Measurements from ENCODE around the gene POLR2E. TPM values are rescaled to one million over a fixed set of nuclear protein-coding genes. Genes with fewer than 3 reads are reported as not detected.

POLR2E gene
- total RNA-seq, 1 experiment from 2014 or later: 279 TPM

- Histone ChIP-seq H3K27me3 (ENCODE audit: control insufficient read depth, insufficient read depth, low read length) (no peaks in the 10 kb centered on the region), H3K4me3 (ENCODE audit: low read depth in 2 of 2, low read length in 2 of 2) (peak overlapping the region; percentile 83 to 87), H3K9me3 (ENCODE audit: control insufficient read depth, insufficient read depth, low read depth, low read length) (no peaks in the 10 kb centered on the region), H3K27ac (ENCODE audit: low read length) (peak overlapping the region; percentile 87), H3K36me3 (ENCODE audit: control insufficient read depth, insufficient read depth, low read length) (no peaks in the 10 kb centered on the region; the same call in none of the 2 replicates), H3K4me1 (ENCODE audit: control insufficient read depth, insufficient read depth, low read length) (peaks cover 22% of the 10 kb centered on the region)
- TF ChIP-seq SIN3A (IDR thresholded peaks at IDR 0.05; ENCODE audit: borderline replicate concordance, insufficient read depth, low read depth, low read length): no peak; the same call in 1 of the 2 replicates
- no peak for TF ChIP-seq POLR2AphosphoS5 (IDR thresholded peaks at IDR 0.05; ENCODE audit: low read depth, low read length)
- TF ChIP-seq REST (IDR thresholded peaks at IDR 0.05; ENCODE audit: insufficient read depth in 1 of 2, low read depth in 2 of 2, low read length in 1 of 2): no peak
- TF ChIP-seq TCF7L2 (IDR thresholded peaks at IDR 0.05; ENCODE audit: low read depth, low read length): no peak
- TF ChIP-seq CTCF (IDR thresholded peaks at IDR 0.05): no peak
- intact Hi-C loops (cut with micrococcal nuclease; ENCODE audit: unreplicated experiment): no loop called here
- no peak for DNase-seq (ENCODE audit: low read depth, low spot score)
- in situ Hi-C loops (cut with HindIII; ENCODE audit: low pct_unique_long_range_greater_than_20kb, low sequenced_read_pairs): no loop called here
- no TSS peak for BruUV-seq (replicated peaks)
- ChIA-PET CTCF (interaction anchor here (0.6 kb wide), 1 partner anchor 564 kb away, joined by 6 read pairs; no protein-coding TSS in a partner anchor), POLR2A (interaction anchor here (0.9 kb wide), 1 partner anchor 9 kb away, joined by 3 read pairs; no protein-coding TSS in a partner anchor)
- ATAC-seq: no peak; the same call in 1 of the 2 replicates
These were observed 1.2 kb downstream of the POLR2E start for GRCh38 chr19:1093811-1094553.

DNA sequence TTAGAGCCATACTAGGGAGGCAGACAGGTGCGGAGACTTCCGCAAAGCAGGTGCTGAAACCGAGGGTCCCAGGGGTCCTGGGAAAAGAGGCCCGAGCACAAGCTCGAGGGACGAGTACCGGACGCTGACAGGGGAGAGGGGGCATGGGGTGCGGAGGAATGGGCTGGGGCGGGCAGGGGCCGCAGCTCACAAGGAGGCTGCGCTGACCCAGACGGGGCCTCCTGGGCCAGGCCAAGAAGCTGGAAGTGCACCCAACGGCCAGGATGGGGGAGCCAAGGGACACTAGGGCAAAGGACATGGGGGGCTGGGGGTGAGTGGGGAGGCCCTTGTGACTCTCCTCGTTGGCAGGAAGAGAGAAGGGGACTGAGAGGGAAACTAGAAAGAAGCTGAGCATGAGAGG lies 1.8 kb downstream of the POLR2E start:
- ATAC-seq (no peak), DNase-seq (ENCODE audit: low read depth, low spot score) (no peak)
- H3K4me3 ChIP-seq (ENCODE audit: low read depth in 2 of 2, low read length in 2 of 2): peak overlapping the region; percentile 83 to 87
- intact Hi-C loops (cut with micrococcal nuclease; ENCODE audit: unreplicated experiment) (no loop called here), in situ Hi-C loops (cut with HindIII; ENCODE audit: low pct_unique_long_range_greater_than_20kb, low sequenced_read_pairs) (no loop called here)
- no peak for TF ChIP-seq TCF7L2 (IDR thresholded peaks at IDR 0.05; ENCODE audit: low read depth, low read length)
- TF ChIP-seq SIN3A (IDR thresholded peaks at IDR 0.05; ENCODE audit: borderline replicate concordance, insufficient read depth, low read depth, low read length): no peak
- ChIA-PET CTCF (no interaction called here), POLR2A (interaction anchor here (0.9 kb wide), 1 partner anchor 10 kb away, joined by 3 read pairs; no protein-coding TSS in a partner anchor)
- H3K4me1 ChIP-seq (ENCODE audit: control insufficient read depth, insufficient read depth, low read length): peaks cover 15% of the 10 kb centered on the region
- no peaks in the 10 kb centered on the region for H3K9me3 ChIP-seq (ENCODE audit: control insufficient read depth, insufficient read depth, low read depth, low read length)
- H3K27ac ChIP-seq (ENCODE audit: low read length): peak overlapping the region; percentile 87
- no TSS peak for BruUV-seq (replicated peaks)
- no peaks in the 10 kb centered on the region for H3K27me3 ChIP-seq (ENCODE audit: control insufficient read depth, insufficient read depth, low read length)
- no peaks in the 10 kb centered on the region; the same call in none of the 2 replicates for H3K36me3 ChIP-seq (ENCODE audit: control insufficient read depth, insufficient read depth, low read length)

Measured in Panc1 (cell line).